ENCODE results near the gene PRKCE.

- no peak for TF ChIP-seq CTCF (IDR thresholded peaks at IDR 0.05)
- TF ChIP-seq POLR2A (IDR thresholded peaks at IDR 0.05): no peak
These were observed 2.0 kb upstream of the PRKCE start for GRCh38 chr2:45649462-45649857.

All from sigmoid colon (tissue), 3 donors.